Measurements from ENCODE around the gene C14orf93. TPM values are rescaled to one million over a fixed set of nuclear protein-coding genes. Genes with fewer than 3 reads are reported as not detected.

Gene C14orf93
- polyA plus RNA-seq, 1 experiment: 8.4 TPM

GRCh38 chr14:22977684-22978486 is 32.1 kb downstream of the C14orf93 start:
- no peak for DNase-seq (ENCODE audit: low read depth, low spot score)
- peak overlapping the region; percentile 35 for H3K4me3 ChIP-seq (ENCODE audit: low read depth, low read length)
- POLR2A ChIA-PET: interaction anchor here (0.5 to 2.8 kb wide), 13 partner anchors 8 to 273 kb away, joined by 3 to 12 read pairs (median 4); partner anchors contain the start of genes ACIN1, C14orf119, HAUS4 and LRP10
- TF ChIP-seq CTCF (IDR thresholded peaks at IDR 0.05; ENCODE audit: low read depth, low read length): no peak
- peaks cover 6% of the 10 kb centered on the region; the same call in 1 of the 2 replicates for H3K9me3 ChIP-seq (ENCODE audit: control insufficient read depth, insufficient read depth, low read length)
- H3K27ac ChIP-seq (ENCODE audit: low read depth, low read length): peak overlapping the region; percentile 69
- no peaks in the 10 kb centered on the region for H3K27me3 ChIP-seq (ENCODE audit: control insufficient read depth, insufficient read depth, low read length)
- CTCF ChIA-PET: interaction anchor here (0.5 to 8.1 kb wide), 12 partner anchors 7 to 421 kb away, joined by 3 to 181 read pairs (median 5); partner anchors contain the start of genes AJUBA, CDH24 and PRMT5

GRCh38 chr14:22977434-22977683 is 32.6 kb downstream of the C14orf93 start:
- Histone ChIP-seq H3K27ac (ENCODE audit: low read depth, low read length) (peak overlapping the region; percentile 69), H3K27me3 (ENCODE audit: control insufficient read depth, insufficient read depth, low read length) (no peaks in the 10 kb centered on the region), H3K9me3 (ENCODE audit: control insufficient read depth, insufficient read depth, low read length) (peaks cover 6% of the 10 kb centered on the region; the same call in 1 of the 2 replicates), H3K4me3 (ENCODE audit: low read depth, low read length) (peak overlapping the region; percentile 15; the same call in 1 of the 2 replicates)
- POLR2A ChIA-PET: interaction anchor here (0.7 to 2.8 kb wide), 10 partner anchors 10 to 273 kb away, joined by 3 to 12 read pairs (median 4); partner anchors contain the start of genes ACIN1, C14orf119, HAUS4 and LRP10
- no peak for DNase-seq (ENCODE audit: low read depth, low spot score)
- CTCF ChIA-PET: interaction anchor here (0.8 to 8.1 kb wide), 9 partner anchors 8 to 420 kb away, joined by 3 to 181 read pairs (median 9); partner anchors contain the start of genes AJUBA, CDH24 and PRMT5
- TF ChIP-seq CTCF (IDR thresholded peaks at IDR 0.05; ENCODE audit: low read depth, low read length): no peak

GRCh38 chr14:22976620-22977433 is 33.1 kb downstream of the C14orf93 start:
- ChIA-PET POLR2A (interaction anchor here (0.7 to 2.8 kb wide), 9 partner anchors 10 to 274 kb away, joined by 3 to 12 read pairs (median 4); partner anchors contain the start of genes HAUS4, LRP10 and PRMT5), CTCF (interaction anchor here (0.7 to 8.1 kb wide), 9 partner anchors 9 to 1185 kb away, joined by 3 to 181 read pairs (median 9); partner anchors contain the start of genes AJUBA, CDH24 and PRMT5)
- Histone ChIP-seq H3K9me3 (ENCODE audit: control insufficient read depth, insufficient read depth, low read length) (peaks cover under 1% of the 10 kb centered on the region; the same call in 1 of the 2 replicates), H3K4me3 (ENCODE audit: low read depth, low read length) (peak overlapping the region; percentile 15; the same call in 1 of the 2 replicates), H3K27ac (ENCODE audit: low read depth, low read length) (peak overlapping the region; percentile 69), H3K27me3 (ENCODE audit: control insufficient read depth, insufficient read depth, low read length) (no peaks in the 10 kb centered on the region)
- TF ChIP-seq CTCF (IDR thresholded peaks at IDR 0.05; ENCODE audit: low read depth, low read length): 0 out of 2 replicates have a peak, but pooled peaks have one; percentile 7
- no peak for DNase-seq (ENCODE audit: low read depth, low spot score)

GRCh38 chr14:22974530-22975313 is 35.2 kb downstream of the C14orf93 start:
- no peaks in the 10 kb centered on the region for H3K9me3 ChIP-seq (ENCODE audit: control insufficient read depth, insufficient read depth, low read length)
- no peaks in the 10 kb centered on the region for H3K27me3 ChIP-seq (ENCODE audit: control insufficient read depth, insufficient read depth, low read length)
- CTCF ChIA-PET: interaction anchor here (0.6 to 8.1 kb wide), 5 partner anchors 11 to 82 kb away, joined by 3 to 181 read pairs (median 5); partner anchors contain the start of genes AJUBA and PRMT5
- DNase-seq (ENCODE audit: low read depth, low spot score): no peak
- POLR2A ChIA-PET: no interaction called here
- H3K27ac ChIP-seq (ENCODE audit: low read depth, low read length): no peak overlapping the region
- TF ChIP-seq CTCF (IDR thresholded peaks at IDR 0.05; ENCODE audit: low read depth, low read length): no peak
- H3K4me3 ChIP-seq (ENCODE audit: low read depth, low read length): no peak overlapping the region
